ENCODE data around the gene KIAA1549.

The KIAA1549 gene

DNA sequence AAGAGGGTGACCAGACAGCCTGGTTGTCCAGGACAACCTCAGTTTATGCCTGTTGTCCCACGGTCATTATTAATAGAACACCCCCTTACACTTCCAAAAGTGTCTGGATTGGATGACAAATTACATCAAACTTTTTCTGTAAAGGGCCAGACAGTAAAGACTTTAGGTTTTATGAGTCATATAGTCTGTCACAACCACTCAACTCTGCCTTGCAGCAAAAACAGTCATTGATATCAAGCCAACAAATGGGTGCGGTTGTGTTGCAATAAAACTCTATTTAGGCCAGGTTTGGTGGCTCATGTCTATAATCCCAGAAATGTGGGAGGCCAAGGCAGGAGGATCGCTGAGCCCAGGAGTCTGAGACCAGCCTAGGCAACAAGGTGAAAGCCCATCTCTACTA, 116.5 kb downstream of the KIAA1549 start:
- no peak for DNase-seq (ENCODE audit: low read depth)
- in situ Hi-C loops (cut with HindIII; ENCODE audit: low sequenced_read_pairs), result no loop called here
- no peak overlapping the region for H3K4me3 ChIP-seq (ENCODE audit: low read depth, low read length)
- no peak for TF ChIP-seq CTCF (IDR thresholded peaks at IDR 0.05; ENCODE audit: low read depth, low read length, missing control alignments)

GRCh38 chr7:138863931-138864330, 117.3 kb downstream of the KIAA1549 start:
- in situ Hi-C loops (cut with HindIII; ENCODE audit: low sequenced_read_pairs), result no loop called here
- no peak overlapping the region for H3K4me3 ChIP-seq (ENCODE audit: low read depth, low read length)
- DNase-seq (ENCODE audit: low read depth), result no peak
- TF ChIP-seq CTCF (IDR thresholded peaks at IDR 0.05; ENCODE audit: low read depth, low read length, missing control alignments), result no peak

DNA sequence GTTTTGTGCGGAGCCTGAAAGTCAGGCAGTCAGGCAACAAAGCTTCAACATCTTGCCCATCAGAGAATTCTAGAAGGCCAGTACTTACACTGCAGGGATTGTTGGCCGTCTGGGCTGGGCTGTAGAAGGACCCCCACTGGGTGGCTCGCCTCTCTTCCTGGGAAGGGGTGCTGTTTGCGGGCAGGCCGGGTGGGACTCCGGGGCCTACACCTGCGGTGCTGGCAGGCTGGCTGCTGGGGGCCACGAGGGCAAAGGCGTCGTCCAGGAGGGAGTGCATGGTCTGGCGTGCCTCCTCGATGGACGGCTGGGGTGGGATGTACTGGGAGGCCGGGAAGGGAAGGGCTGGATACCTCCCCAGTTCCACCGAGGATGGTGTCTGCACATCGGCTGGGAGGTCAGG, 120.1 kb downstream of the KIAA1549 start:
- H3K4me3 ChIP-seq (ENCODE audit: low read depth, low read length), result no peak overlapping the region
- in situ Hi-C loops (cut with HindIII; ENCODE audit: low sequenced_read_pairs), result no loop called here
- TF ChIP-seq CTCF (IDR thresholded peaks at IDR 0.05; ENCODE audit: low read depth, low read length, missing control alignments), result no peak
- no peak for DNase-seq (ENCODE audit: low read depth)

GRCh38 chr7:138857728-138858127, 123.5 kb downstream of the KIAA1549 start:
- no peak overlapping the region for H3K4me3 ChIP-seq (ENCODE audit: low read depth, low read length)
- TF ChIP-seq CTCF (IDR thresholded peaks at IDR 0.05; ENCODE audit: low read depth, low read length, missing control alignments), result no peak
- in situ Hi-C loops (cut with HindIII; ENCODE audit: low sequenced_read_pairs), result no loop called here
- DNase-seq (ENCODE audit: low read depth), result no peak

DNA sequence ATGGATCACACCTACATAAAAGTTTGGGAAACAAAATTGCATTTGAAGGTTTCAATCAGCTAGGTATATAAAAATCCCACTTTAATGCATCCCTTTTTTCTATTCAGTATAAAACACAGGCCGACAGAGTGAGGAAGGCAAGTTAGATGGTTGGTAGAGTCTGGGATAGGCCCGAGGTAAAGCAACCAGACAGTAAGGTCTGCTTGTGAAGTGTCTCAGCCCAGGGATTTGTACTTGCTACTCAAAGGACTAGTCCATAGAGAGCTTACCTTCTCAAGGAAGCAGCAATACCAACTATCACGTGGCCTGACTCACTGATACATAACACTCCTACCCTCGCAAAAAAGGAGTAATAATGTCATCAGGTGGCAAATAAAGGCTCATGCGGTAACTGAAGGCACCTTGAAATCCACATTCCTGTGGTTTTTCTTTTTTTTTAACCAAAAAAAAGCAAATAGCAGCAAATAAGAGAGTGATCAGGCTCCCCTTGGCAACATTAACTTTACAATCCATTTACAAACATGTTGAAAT, 127.0 kb downstream of the KIAA1549 start:
- DNase-seq (ENCODE audit: low read depth), result no peak
- H3K4me3 ChIP-seq (ENCODE audit: low read depth, low read length), result no peak overlapping the region
- in situ Hi-C loops (cut with HindIII; ENCODE audit: low sequenced_read_pairs), result loop anchor here (5.0 kb wide), 1 partner anchor 58 kb away; no protein-coding TSS in a partner anchor
- no peak for TF ChIP-seq CTCF (IDR thresholded peaks at IDR 0.05; ENCODE audit: low read depth, low read length, missing control alignments)

- H3K4me3 ChIP-seq (ENCODE audit: low read depth, low read length), result no peak overlapping the region
- in situ Hi-C loops (cut with HindIII; ENCODE audit: low sequenced_read_pairs), result loop anchor here (5.0 kb wide), 1 partner anchor 59 kb away; no protein-coding TSS in a partner anchor
- DNase-seq (ENCODE audit: low read depth), result no peak
- TF ChIP-seq CTCF (IDR thresholded peaks at IDR 0.05; ENCODE audit: low read depth, low read length, missing control alignments), result no peak
Measured at GRCh38 chr7:138853448-138853847, 127.7 kb downstream of the KIAA1549 start.
